ENCODE measurements around the gene PKIG. TPM values are rescaled to one million over a fixed set of nuclear protein-coding genes. Genes with fewer than 3 reads are reported as not detected.

The PKIG gene
- total RNA-seq, 1 experiment from 2014 or later, result 66.3 TPM

- Histone ChIP-seq H3K4me1 (ENCODE audit: control insufficient read depth, insufficient read depth, low read length) (peaks cover 9% of the 10 kb centered on the region), H3K4me3 (ENCODE audit: low read depth in 2 of 2, low read length in 2 of 2) (no peak overlapping the region), H3K27ac (ENCODE audit: low read length) (no peak overlapping the region), H3K9me3 (ENCODE audit: control insufficient read depth, insufficient read depth, low read depth, low read length) (no peaks in the 10 kb centered on the region), H3K27me3 (ENCODE audit: control insufficient read depth, insufficient read depth, low read length) (no peaks in the 10 kb centered on the region), H3K36me3 (ENCODE audit: control insufficient read depth, insufficient read depth, low read length) (peaks cover 2% of the 10 kb centered on the region; the same call in 1 of the 2 replicates)
- ChIA-PET POLR2A (interaction anchor here (0.7 kb wide), 1 partner anchor 84 kb away, joined by 3 read pairs; no protein-coding TSS in a partner anchor), CTCF (no interaction called here)
- in situ Hi-C loops (cut with HindIII; ENCODE audit: low pct_unique_long_range_greater_than_20kb, low sequenced_read_pairs) (no loop called here), intact Hi-C loops (cut with micrococcal nuclease; ENCODE audit: unreplicated experiment) (no loop called here)
- ATAC-seq (no peak), DNase-seq (ENCODE audit: low read depth, low spot score) (no peak)
- TF ChIP-seq TCF7L2 (IDR thresholded peaks at IDR 0.05; ENCODE audit: low read depth, low read length) (no peak), POLR2AphosphoS5 (IDR thresholded peaks at IDR 0.05; ENCODE audit: low read depth, low read length) (no peak), SIN3A (IDR thresholded peaks at IDR 0.05; ENCODE audit: borderline replicate concordance, insufficient read depth, low read depth, low read length) (no peak)
- TF ChIP-seq, protein P1, sequence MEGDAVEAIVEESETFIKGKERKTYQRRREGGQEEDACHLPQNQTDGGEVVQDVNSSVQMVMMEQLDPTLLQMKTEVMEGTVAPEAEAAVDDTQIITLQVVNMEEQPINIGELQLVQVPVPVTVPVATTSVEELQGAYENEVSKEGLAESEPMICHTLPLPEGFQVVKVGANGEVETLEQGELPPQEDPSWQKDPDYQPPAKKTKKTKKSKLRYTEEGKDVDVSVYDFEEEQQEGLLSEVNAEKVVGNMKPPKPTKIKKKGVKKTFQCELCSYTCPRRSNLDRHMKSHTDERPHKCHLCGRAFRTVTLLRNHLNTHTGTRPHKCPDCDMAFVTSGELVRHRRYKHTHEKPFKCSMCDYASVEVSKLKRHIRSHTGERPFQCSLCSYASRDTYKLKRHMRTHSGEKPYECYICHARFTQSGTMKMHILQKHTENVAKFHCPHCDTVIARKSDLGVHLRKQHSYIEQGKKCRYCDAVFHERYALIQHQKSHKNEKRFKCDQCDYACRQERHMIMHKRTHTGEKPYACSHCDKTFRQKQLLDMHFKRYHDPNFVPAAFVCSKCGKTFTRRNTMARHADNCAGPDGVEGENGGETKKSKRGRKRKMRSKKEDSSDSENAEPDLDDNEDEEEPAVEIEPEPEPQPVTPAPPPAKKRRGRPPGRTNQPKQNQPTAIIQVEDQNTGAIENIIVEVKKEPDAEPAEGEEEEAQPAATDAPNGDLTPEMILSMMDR (IDR thresholded peaks at IDR 0.05), result no peak
- TF ChIP-seq, protein P2, sequence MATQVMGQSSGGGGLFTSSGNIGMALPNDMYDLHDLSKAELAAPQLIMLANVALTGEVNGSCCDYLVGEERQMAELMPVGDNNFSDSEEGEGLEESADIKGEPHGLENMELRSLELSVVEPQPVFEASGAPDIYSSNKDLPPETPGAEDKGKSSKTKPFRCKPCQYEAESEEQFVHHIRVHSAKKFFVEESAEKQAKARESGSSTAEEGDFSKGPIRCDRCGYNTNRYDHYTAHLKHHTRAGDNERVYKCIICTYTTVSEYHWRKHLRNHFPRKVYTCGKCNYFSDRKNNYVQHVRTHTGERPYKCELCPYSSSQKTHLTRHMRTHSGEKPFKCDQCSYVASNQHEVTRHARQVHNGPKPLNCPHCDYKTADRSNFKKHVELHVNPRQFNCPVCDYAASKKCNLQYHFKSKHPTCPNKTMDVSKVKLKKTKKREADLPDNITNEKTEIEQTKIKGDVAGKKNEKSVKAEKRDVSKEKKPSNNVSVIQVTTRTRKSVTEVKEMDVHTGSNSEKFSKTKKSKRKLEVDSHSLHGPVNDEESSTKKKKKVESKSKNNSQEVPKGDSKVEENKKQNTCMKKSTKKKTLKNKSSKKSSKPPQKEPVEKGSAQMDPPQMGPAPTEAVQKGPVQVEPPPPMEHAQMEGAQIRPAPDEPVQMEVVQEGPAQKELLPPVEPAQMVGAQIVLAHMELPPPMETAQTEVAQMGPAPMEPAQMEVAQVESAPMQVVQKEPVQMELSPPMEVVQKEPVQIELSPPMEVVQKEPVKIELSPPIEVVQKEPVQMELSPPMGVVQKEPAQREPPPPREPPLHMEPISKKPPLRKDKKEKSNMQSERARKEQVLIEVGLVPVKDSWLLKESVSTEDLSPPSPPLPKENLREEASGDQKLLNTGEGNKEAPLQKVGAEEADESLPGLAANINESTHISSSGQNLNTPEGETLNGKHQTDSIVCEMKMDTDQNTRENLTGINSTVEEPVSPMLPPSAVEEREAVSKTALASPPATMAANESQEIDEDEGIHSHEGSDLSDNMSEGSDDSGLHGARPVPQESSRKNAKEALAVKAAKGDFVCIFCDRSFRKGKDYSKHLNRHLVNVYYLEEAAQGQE (IDR thresholded peaks at IDR 0.05; ENCODE audit: insufficient read depth in 1 of 2, low read depth in 2 of 2, low read length in 1 of 2), result no peak
- no TSS peak for BruUV-seq (replicated peaks)
Observed at GRCh38 chr20:44637522-44638372, 55.4 kb downstream of the PKIG start.

DNA sequence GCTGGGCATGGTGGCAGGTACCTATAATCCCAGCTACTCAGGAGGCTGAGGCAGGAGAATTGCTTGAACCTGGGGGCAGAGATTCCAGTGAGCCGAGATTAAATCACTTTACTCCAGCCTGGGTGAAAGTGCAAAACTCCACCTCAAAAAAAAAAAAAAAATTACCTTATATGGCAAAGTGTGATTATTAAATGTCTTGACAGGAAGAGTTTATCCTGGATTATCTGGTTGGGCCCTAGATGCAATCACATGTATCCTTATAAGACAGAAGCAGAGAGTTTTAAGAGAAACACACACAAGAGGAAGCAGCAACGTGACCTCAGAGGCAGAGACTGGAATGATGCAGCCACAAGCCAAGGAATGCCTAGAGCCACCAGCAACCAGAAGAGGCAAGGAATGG is 58.1 kb downstream of the PKIG start:
- Histone ChIP-seq H3K27ac (ENCODE audit: low read length) (peak overlapping the region; percentile 51), H3K27me3 (ENCODE audit: control insufficient read depth, insufficient read depth, low read length) (no peaks in the 10 kb centered on the region), H3K9me3 (ENCODE audit: control insufficient read depth, insufficient read depth, low read depth, low read length) (no peaks in the 10 kb centered on the region), H3K4me1 (ENCODE audit: control insufficient read depth, insufficient read depth, low read length) (peaks cover 31% of the 10 kb centered on the region), H3K4me3 (ENCODE audit: low read depth in 2 of 2, low read length in 2 of 2) (no peak overlapping the region), H3K36me3 (ENCODE audit: control insufficient read depth, insufficient read depth, low read length) (no peaks in the 10 kb centered on the region)
- ChIA-PET CTCF (no interaction called here), POLR2A (no interaction called here)
- no TSS peak for BruUV-seq (replicated peaks)
- intact Hi-C loops (cut with micrococcal nuclease; ENCODE audit: unreplicated experiment), result no loop called here
- ATAC-seq (no peak), DNase-seq (ENCODE audit: low read depth, low spot score) (no peak)
- TF ChIP-seq, protein P1 (IDR thresholded peaks at IDR 0.05), result no peak
- TF ChIP-seq POLR2AphosphoS5 (IDR thresholded peaks at IDR 0.05; ENCODE audit: low read depth, low read length) (no peak), SIN3A (IDR thresholded peaks at IDR 0.05; ENCODE audit: borderline replicate concordance, insufficient read depth, low read depth, low read length) (no peak), TCF7L2 (IDR thresholded peaks at IDR 0.05; ENCODE audit: low read depth, low read length) (no peak)
- TF ChIP-seq, protein P2 (IDR thresholded peaks at IDR 0.05; ENCODE audit: insufficient read depth in 1 of 2, low read depth in 2 of 2, low read length in 1 of 2), result no peak
- in situ Hi-C loops (cut with HindIII; ENCODE audit: low pct_unique_long_range_greater_than_20kb, low sequenced_read_pairs), result no loop called here

All from Panc1 (cell line).